ENCODE data around the gene CERS5. TPM values are rescaled to one million over a fixed set of nuclear protein-coding genes. Genes with fewer than 3 reads are reported as not detected.

Gene CERS5
- total and polyA plus RNA-seq, 8 donors = 12.9 to 84.3 (median 19.3) TPM

DNA sequence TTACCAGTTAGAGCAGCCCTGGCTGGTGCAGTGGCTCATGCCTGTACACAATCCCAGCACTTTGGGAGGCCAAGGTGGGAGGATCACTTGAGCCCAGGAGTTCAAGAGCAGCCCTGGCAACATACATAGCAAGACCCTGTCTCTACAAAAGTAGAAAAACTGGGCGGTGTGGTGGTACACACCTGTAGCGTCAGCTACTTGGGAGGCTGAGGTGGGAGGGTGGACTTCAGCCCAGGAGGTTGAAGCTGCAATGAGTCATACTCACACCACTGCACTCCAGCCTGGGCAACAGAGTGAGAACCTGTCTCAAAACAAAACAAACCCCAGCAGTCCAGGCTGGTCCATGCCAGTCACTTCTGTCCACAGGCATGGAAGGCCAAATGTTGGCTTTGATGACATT lies 47.8 kb downstream of the CERS5 start:
- FAIRE-seq (no peak), DNase-seq (no peak), ATAC-seq (no peak)
- H3K36me3 ChIP-seq = peaks cover 0 to 5% (median 0%) of the 10 kb centered on the region in 3 donors
- intact Hi-C loops (cut with DNase I) = no loop called here
- H3K4me3 ChIP-seq = no peak overlapping the region
- no peaks in the 10 kb centered on the region for H3K4me1 ChIP-seq
- H3K27me3 ChIP-seq = no peaks in the 10 kb centered on the region
- 98 to 100% methylated on average over 2 of the region's 2 CpGs for WGBS, 2 donors
- TF ChIP-seq, protein P1, sequence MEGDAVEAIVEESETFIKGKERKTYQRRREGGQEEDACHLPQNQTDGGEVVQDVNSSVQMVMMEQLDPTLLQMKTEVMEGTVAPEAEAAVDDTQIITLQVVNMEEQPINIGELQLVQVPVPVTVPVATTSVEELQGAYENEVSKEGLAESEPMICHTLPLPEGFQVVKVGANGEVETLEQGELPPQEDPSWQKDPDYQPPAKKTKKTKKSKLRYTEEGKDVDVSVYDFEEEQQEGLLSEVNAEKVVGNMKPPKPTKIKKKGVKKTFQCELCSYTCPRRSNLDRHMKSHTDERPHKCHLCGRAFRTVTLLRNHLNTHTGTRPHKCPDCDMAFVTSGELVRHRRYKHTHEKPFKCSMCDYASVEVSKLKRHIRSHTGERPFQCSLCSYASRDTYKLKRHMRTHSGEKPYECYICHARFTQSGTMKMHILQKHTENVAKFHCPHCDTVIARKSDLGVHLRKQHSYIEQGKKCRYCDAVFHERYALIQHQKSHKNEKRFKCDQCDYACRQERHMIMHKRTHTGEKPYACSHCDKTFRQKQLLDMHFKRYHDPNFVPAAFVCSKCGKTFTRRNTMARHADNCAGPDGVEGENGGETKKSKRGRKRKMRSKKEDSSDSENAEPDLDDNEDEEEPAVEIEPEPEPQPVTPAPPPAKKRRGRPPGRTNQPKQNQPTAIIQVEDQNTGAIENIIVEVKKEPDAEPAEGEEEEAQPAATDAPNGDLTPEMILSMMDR (IDR thresholded peaks at IDR 0.05) = no peak
- no peaks in the 10 kb centered on the region for H3K9me3 ChIP-seq
- H3K27ac ChIP-seq = no peak overlapping the region

DNA sequence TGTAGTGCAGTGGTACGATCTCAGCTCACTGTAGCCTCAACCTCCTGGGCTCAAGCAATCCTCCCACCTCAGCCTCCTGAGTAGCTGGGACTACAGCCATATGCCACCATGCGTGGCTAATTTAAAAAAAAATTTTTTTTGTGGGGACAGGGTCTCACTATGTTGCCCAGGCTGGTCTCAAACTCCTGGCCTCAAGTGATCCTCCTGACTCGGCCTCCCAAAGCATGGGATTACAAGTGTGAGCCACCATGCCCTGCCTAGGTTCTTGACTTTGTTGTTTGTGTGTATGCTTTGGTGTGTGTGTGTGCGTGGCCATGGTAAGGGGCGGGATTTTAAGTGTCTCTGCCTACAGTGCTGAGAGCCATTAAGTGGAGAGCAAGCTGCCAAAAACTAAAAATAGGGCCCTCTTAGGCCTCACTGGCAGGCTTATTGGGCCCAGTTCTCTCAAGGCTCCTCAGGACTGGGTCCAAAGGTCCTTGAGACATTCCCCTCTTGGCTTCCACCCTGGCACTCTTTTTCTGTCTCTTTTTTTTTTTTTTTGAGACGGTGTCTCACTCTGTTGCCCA lies 50.0 kb downstream of the CERS5 start:
- no peaks in the 10 kb centered on the region for H3K27me3 ChIP-seq
- TF ChIP-seq, protein P1 (IDR thresholded peaks at IDR 0.05) = no peak
- 80% methylated on average over 6 of the region's 6 CpGs for WGBS, 2 donors
- H3K9me3 ChIP-seq = no peaks in the 10 kb centered on the region
- FAIRE-seq = no peak
- H3K36me3 ChIP-seq = peaks cover 0 to 5% (median 0%) of the 10 kb centered on the region in 3 donors
- H3K27ac ChIP-seq = no peak overlapping the region
- H3K4me1 ChIP-seq = peaks cover 5 to 14% (median 6%) of the 10 kb centered on the region in 3 donors
- no peak for DNase-seq
- intact Hi-C loops (cut with DNase I) = no loop called here
- H3K4me3 ChIP-seq = no peak overlapping the region
- ATAC-seq = no peak

DNA sequence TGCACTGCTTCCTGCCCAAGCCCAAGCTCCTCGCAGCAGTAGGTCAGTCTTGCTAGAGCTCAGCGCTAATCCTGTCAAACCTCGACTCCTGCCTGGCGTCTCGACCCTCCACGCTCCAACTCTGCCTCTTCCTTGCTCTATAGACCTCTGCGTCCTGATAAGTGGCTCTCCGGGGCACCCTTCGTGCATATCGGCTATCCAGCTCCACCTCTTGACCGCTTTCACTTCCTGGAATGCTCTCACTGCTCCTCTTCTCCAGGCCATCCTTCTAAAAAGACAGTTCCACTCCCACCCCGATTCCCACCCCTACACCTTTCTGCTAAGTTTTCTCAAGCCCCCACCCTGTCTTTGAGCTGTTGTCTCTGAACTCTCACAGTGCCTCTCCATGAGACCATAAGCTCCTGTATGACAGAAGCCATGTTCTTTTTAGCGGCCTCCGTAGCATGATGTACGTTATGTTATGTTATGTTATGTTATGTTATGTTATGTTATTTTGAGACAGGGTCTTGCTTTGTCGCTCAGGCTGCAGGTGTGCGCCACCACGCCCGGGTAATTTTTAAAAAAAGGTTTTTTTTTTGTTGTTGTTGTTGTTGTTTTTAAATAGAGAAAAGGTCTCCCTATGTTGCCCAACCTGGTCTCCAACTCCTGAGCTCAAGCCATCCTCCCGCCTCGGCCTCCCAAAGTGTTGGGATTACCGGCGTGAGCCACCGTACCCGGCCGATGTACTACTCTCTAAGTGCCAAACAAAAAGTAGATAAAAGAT lies 54.5 kb downstream of the CERS5 start:
- peaks cover 0 to 5% (median 0%) of the 10 kb centered on the region in 3 donors for H3K36me3 ChIP-seq
- peak overlapping the region; percentile 78 to 94 (median 90) for H3K27ac ChIP-seq
- no peak for DNase-seq
- 5 to 6% methylated on average over 26 of the region's 26 CpGs for whole genome bisulfite sequencing, 2 donors
- intact Hi-C loops (cut with DNase I) = no loop called here
- H3K27me3 ChIP-seq = no peaks in the 10 kb centered on the region
- TF ChIP-seq, protein P1 (IDR thresholded peaks at IDR 0.05) = no peak
- ATAC-seq = peak; percentile 5 to 32 (median 25)
- H3K4me3 ChIP-seq = peak overlapping the region; percentile 46 to 84 (median 75)
- H3K4me1 ChIP-seq = peaks cover 5 to 26% (median 6%) of the 10 kb centered on the region in 3 donors
- no peaks in the 10 kb centered on the region for H3K9me3 ChIP-seq
- no peak for FAIRE-seq

DNA sequence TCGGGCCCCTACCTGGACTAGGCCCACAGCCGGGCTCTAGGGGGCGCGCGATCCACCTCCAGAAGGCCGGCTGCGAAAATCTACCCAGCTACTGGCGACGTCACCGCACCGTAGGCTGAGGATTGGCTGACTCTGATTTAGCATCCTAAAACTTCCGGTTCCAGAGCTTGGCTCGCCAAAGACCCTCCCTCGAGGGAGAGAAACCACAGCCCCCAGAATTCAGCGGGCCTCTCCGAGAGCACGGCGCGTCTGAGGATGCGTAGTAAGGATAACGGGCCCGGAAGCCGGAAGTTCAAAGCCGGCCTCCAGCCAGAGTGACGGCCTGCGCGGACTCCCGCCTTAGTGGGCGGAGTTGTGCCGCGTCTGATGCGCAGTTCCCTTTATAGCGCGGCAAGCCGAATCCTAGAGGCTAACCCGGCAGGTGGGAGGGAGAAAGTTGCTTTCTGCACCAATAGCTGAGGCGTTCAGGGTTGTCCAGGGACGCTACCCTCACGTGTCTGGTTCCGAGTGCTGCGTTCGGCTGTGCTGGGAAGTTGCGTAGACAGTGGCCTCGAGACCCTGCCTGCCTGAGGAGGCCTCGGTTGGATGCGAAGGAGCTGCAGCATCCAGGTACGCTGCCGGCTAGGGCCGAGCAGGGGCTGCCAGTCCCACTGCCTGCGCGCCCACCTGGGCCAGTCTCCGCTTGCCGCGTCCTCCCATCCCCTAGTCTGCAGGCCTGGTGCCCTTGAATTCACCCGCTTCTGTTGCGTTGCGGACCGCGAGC lies 55.3 kb downstream of the CERS5 start, which contains the start of gene COX14:
Gene COX14 (plus strand): TSS at position 544 of the 763 bp plus-strand sequence. CDS start 7,808 bp downstream, outside the sequence.
- Histone ChIP-seq H3K9me3 (no peaks in the 10 kb centered on the region), H3K4me3 (peak within 1 kb of the TSS; percentile 46 to 84 (median 75)), H3K27ac (peak within 1 kb of the TSS; percentile 78 to 94 (median 90)), H3K36me3 (peaks cover 0 to 5% (median 0%) of the 10 kb centered on the region in 3 donors), H3K27me3 (no peaks in the 10 kb centered on the region), H3K4me1 (peaks cover 5 to 26% (median 6%) of the 10 kb centered on the region in 3 donors)
- FAIRE-seq = peak; percentile 98
- DNase-seq = peak; percentile 96 to 99 (median 98)
- intact Hi-C loops (cut with DNase I) = no loop called here
- WGBS, 2 donors = 0% methylated on average over 57 to 59 of the region's 59 CpGs
- TF ChIP-seq, protein P1 (IDR thresholded peaks at IDR 0.05) = peak; percentile 79 to 96 (median 87)
- peak; percentile 89 to 93 (median 90) for ATAC-seq

Data from pancreas (tissue), 10 donors.